Activated CD4-positive, alpha-beta T cell treated with anti-CD3 and anti-CD28 coated beads, Interleukin-2, Interleukin-6, amounts not matched to agents 100 ng/mL and 50 ng/mL, durations not matched to agents 16 hours and 8 hours (primary cell): ENCODE measurements around the gene UTP18.
A peak's percentile ranks its signal among the peaks of the same experiment; 100 is the strongest.
"Not testable (repeated sequence)": the region's sequence is repeated elsewhere in the genome, so short reads cannot be mapped to it uniquely, and the experiment has no call there.

ENCODE experiments used
- DNase-seq: peaks from one replicate; pipeline ENCODE4 v3.0.0-alpha.2; 2020

UTP18 gene

GRCh38 chr17:51259564-51260236 is 646 bp upstream of the UTP18 start, which contains the start of gene MBTD1:
MBTD1 (minus strand) TSS chr17:51260049; CDS start chr17:51225161, 34,888 bp downstream.
- DNase-seq = peak; percentile 97

GRCh38 chr17:51261024-51261963 is 948 bp downstream of the UTP18 start:
- DNase-seq = no peak

- DNase-seq = peak; percentile 25
These were observed 2.7 kb downstream of the UTP18 start for GRCh38 chr17:51263006-51263405.

GRCh38 chr17:51264466-51264865 is 4.1 kb downstream of the UTP18 start:
- peak; percentile 16 for DNase-seq

GRCh38 chr17:51269991-51270390 is 9.6 kb downstream of the UTP18 start:
- no peak for DNase-seq

- no peak for DNase-seq
These were observed 10.3 kb downstream of the UTP18 start for GRCh38 chr17:51270636-51271035.

- no peak for DNase-seq
These were observed 12.5 kb downstream of the UTP18 start for GRCh38 chr17:51272812-51273211.

- DNase-seq = peak; percentile 19
These were observed 15.0 kb downstream of the UTP18 start for GRCh38 chr17:51275381-51275780.

- DNase-seq = peak; percentile 5
These were observed 18.8 kb downstream of the UTP18 start for GRCh38 chr17:51279183-51279582.

GRCh38 chr17:51287412-51287811 is 27.1 kb downstream of the UTP18 start:
- no peak for DNase-seq

GRCh38 chr17:51289696-51290111 is 29.4 kb downstream of the UTP18 start:
- DNase-seq = no peak

GRCh38 chr17:51294338-51294737 is 34.0 kb downstream of the UTP18 start:
- DNase-seq = not testable (repeated sequence)

GRCh38 chr17:51298508-51299371 is 38.4 kb downstream of the UTP18 start:
- peak; percentile 9 for DNase-seq

GRCh38 chr17:51299859-51300258 is 39.5 kb downstream of the UTP18 start:
- no peak for DNase-seq

GRCh38 chr17:51305182-51305581 is 44.8 kb downstream of the UTP18 start:
- no peak for DNase-seq

- not testable (repeated sequence) for DNase-seq
These were observed 51.7 kb downstream of the UTP18 start for GRCh38 chr17:51312003-51312402.

- no peak for DNase-seq
These were observed 58.8 kb downstream of the UTP18 start for GRCh38 chr17:51319186-51319585.

GRCh38 chr17:51322390-51323029 is 62.2 kb downstream of the UTP18 start:
- DNase-seq = peak; percentile 30

- no peak for DNase-seq
These were observed 65.1 kb downstream of the UTP18 start for GRCh38 chr17:51325471-51325870.

GRCh38 chr17:51330861-51331503 is 70.6 kb downstream of the UTP18 start:
- DNase-seq = not testable (repeated sequence)

- no peak for DNase-seq
These were observed 74.8 kb downstream of the UTP18 start for GRCh38 chr17:51335006-51335590.
